Fibroblast of lung (primary cell): ENCODE data around the gene SRP72. TPM values are rescaled to one million over a fixed set of nuclear protein-coding genes. Genes with fewer than 3 reads are reported as not detected.

Experiments
- DNase-seq, 2 donors: peaks; one replicate each; pipeline versions ENCODE4 v3.0.0 to v3.0.0-alpha.2; 2010; ENCODE audit warnings: low read depth in 2 of 2
- H2AFZ ChIP-seq: 2 replicates; pipeline ENCODE4 v1.5.1; 2012; ENCODE audit warnings: low read length, control low read depth, inconsistent platforms
- H3K27ac ChIP-seq: 2 replicates; pipeline ENCODE4 v1.5.1; 2011; ENCODE audit warnings: low read length, control low read depth; ENCODE audit not compliant: insufficient read depth
- H3K27me3 ChIP-seq: 2 replicates; pipeline ENCODE4 v1.5.1; 2011; ENCODE audit warnings: mild to moderate bottlenecking, low read length; ENCODE audit not compliant: control insufficient read depth, insufficient read depth
- H3K36me3 ChIP-seq: 2 replicates; pipeline ENCODE4 v1.5.1; 2011; ENCODE audit warnings: low read length; ENCODE audit not compliant: control insufficient read depth, insufficient read depth
- H3K4me1 ChIP-seq: 2 replicates; pipeline ENCODE4 v1.5.1; 2011; ENCODE audit warnings: low read length; ENCODE audit not compliant: control insufficient read depth, insufficient read depth; ENCODE audit errors: extremely low read depth
- H3K4me2 ChIP-seq: 2 replicates; pipeline ENCODE4 v1.5.1; 2011; ENCODE audit warnings: low read length, control low read depth; ENCODE audit not compliant: insufficient read depth; ENCODE audit errors: extremely low read depth
- H3K4me3 ChIP-seq, 4 experiments: fragments of 200-600 bp in 1 of 4; sonication (generic) in 1 of 4; replicated peaks in 1 of 4; 2 replicates each; pipeline ENCODE4 v1.5.1; 2011 to 2016; ENCODE audit warnings: low read length in 4 of 4, low read depth in 3 of 4, mild to moderate bottlenecking in 3 of 4, control low read depth in 2 of 4, inconsistent platforms in 1 of 4, mixed read lengths in 1 of 4; ENCODE audit not compliant: insufficient read depth in 1 of 4; ENCODE audit errors: control extremely low read depth in 1 of 4
- H3K79me2 ChIP-seq: 2 replicates; pipeline ENCODE4 v1.5.1; 2012; ENCODE audit warnings: mild to moderate bottlenecking, low read length, inconsistent platforms; ENCODE audit not compliant: control insufficient read depth, insufficient read depth
- H3K9ac ChIP-seq: 2 replicates; pipeline ENCODE4 v1.5.1; 2011; ENCODE audit warnings: mild to moderate bottlenecking, low read length, control low read depth; ENCODE audit not compliant: insufficient read depth
- H3K9me3 ChIP-seq: 2 replicates; pipeline ENCODE4 v1.5.1; 2012; ENCODE audit warnings: low read depth, low read length; ENCODE audit not compliant: control insufficient read depth, insufficient read depth
- H4K20me1 ChIP-seq: 2 replicates; pipeline ENCODE4 v1.5.1; 2011; ENCODE audit warnings: low read length; ENCODE audit not compliant: control insufficient read depth, insufficient read depth; ENCODE audit errors: extremely low read depth
- EZH2 ChIP-seq: IDR thresholded peaks from 2 replicates; pipeline ENCODE4 v1.5.1; 2012; ENCODE audit warnings: low read length, control low read depth, mild to moderate bottlenecking; ENCODE audit errors: missing control alignments
- polyA plus RNA-seq, 2 donors: library from polyadenylated mRNA; depleted of rRNA in 1 of 2; stranded (reverse) in 1 of 2; unstranded in 1 of 2; fragments of >200 nt; gene quantifications; 2 replicates each; pipeline ENCODE4 v1.2.1, GENCODE V29; 2011 to 2012; ENCODE audit warnings: missing spikeins in 1 of 2
- total RNA-seq: library from RNA; depleted of rRNA; stranded (reverse); fragments of >200 nt; gene quantifications from 2 replicates; pipeline ENCODE4 v1.2.1, GENCODE V29; 2014
- TF ChIP-seq, protein P1 (sequence below), 2 donors: IDR thresholded peaks in 1 of 2; conservative IDR thresholded peaks in 1 of 2; 1 replicate in 1 of 2; 2 replicates in 1 of 2; pipeline ENCODE4 v1.5.1; 2011 to 2012; ENCODE audit warnings: low read length in 2 of 2, control low read depth in 1 of 2, inconsistent platforms in 1 of 2, low read depth in 1 of 2, mild to moderate bottlenecking in 1 of 2

SRP72 gene
- total and polyA plus RNA-seq, 2 donors (not counting 1 experiment from before 2014, with no cell fraction given): 72.3 to 181 TPM

- Histone ChIP-seq H3K36me3 (peaks cover 4% of the 10 kb centered on the region), H2AFZ (no peak overlapping the region), H3K9ac (no peak overlapping the region), H3K27me3 (no peaks in the 10 kb centered on the region), H3K9me3 (no peaks in the 10 kb centered on the region), H3K27ac (no peak overlapping the region), H3K4me3 (no peak overlapping the region), H3K79me2 (no peaks in the 10 kb centered on the region), H4K20me1 (no peaks in the 10 kb centered on the region), H3K4me2 (no peak overlapping the region), H3K4me1 (no peaks in the 10 kb centered on the region)
- TF ChIP-seq, protein P1, sequence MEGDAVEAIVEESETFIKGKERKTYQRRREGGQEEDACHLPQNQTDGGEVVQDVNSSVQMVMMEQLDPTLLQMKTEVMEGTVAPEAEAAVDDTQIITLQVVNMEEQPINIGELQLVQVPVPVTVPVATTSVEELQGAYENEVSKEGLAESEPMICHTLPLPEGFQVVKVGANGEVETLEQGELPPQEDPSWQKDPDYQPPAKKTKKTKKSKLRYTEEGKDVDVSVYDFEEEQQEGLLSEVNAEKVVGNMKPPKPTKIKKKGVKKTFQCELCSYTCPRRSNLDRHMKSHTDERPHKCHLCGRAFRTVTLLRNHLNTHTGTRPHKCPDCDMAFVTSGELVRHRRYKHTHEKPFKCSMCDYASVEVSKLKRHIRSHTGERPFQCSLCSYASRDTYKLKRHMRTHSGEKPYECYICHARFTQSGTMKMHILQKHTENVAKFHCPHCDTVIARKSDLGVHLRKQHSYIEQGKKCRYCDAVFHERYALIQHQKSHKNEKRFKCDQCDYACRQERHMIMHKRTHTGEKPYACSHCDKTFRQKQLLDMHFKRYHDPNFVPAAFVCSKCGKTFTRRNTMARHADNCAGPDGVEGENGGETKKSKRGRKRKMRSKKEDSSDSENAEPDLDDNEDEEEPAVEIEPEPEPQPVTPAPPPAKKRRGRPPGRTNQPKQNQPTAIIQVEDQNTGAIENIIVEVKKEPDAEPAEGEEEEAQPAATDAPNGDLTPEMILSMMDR (conservative IDR thresholded peaks at IDR 0.05 in 1 of 2, IDR thresholded peaks at IDR 0.05 in 1 of 2; ENCODE audit: low read depth in 1 of 2, low read length in 2 of 2): no peak
- no peak for TF ChIP-seq EZH2
- no peak for DNase-seq
Measured at GRCh38 chr4:56477192-56477702, 9.8 kb downstream of the SRP72 start.

- H2AFZ ChIP-seq: no peak overlapping the region
- H3K9me3 ChIP-seq: no peaks in the 10 kb centered on the region
- no peaks in the 10 kb centered on the region for H3K79me2 ChIP-seq
- H3K36me3 ChIP-seq: peaks cover 4% of the 10 kb centered on the region
- H3K9ac ChIP-seq: no peak overlapping the region
- DNase-seq: no peak
- TF ChIP-seq, protein P1 (conservative IDR thresholded peaks at IDR 0.05 in 1 of 2, IDR thresholded peaks at IDR 0.05 in 1 of 2; ENCODE audit: low read depth in 1 of 2, low read length in 2 of 2): no peak
- no peak for TF ChIP-seq EZH2
- no peak overlapping the region for H3K4me3 ChIP-seq
- H4K20me1 ChIP-seq: no peaks in the 10 kb centered on the region
- H3K27ac ChIP-seq: no peak overlapping the region
- H3K4me2 ChIP-seq: no peak overlapping the region
- H3K27me3 ChIP-seq: no peaks in the 10 kb centered on the region
- H3K4me1 ChIP-seq: no peaks in the 10 kb centered on the region
Measured at GRCh38 chr4:56480691-56481090, 13.3 kb downstream of the SRP72 start.

DNA sequence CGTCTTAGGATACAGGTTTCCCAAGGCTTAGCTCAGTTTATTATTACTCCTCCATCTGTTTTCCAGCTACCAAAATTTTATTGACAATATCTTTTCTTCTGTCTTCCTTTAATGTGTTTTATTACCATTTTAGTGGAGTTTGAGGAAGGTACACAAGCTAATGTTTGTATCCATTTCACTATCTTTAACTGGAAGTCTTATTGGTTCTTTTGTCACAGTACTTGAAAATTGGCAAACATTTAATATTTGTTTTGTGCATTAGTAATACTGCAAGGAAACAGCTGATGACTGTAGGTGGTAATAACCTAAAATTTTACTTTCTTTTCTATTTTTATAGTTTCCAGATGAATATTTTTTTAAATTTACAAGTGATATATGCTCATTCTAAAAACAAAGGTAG is 28.8 kb downstream of the SRP72 start:
- H4K20me1 ChIP-seq: no peaks in the 10 kb centered on the region
- H3K9ac ChIP-seq: no peak overlapping the region
- H2AFZ ChIP-seq: no peak overlapping the region
- H3K9me3 ChIP-seq: no peaks in the 10 kb centered on the region
- peaks cover 3% of the 10 kb centered on the region for H3K36me3 ChIP-seq
- TF ChIP-seq, protein P1 (conservative IDR thresholded peaks at IDR 0.05 in 1 of 2, IDR thresholded peaks at IDR 0.05 in 1 of 2; ENCODE audit: low read depth in 1 of 2, low read length in 2 of 2): no peak
- no peak for TF ChIP-seq EZH2
- no peak for DNase-seq
- no peak overlapping the region for H3K4me3 ChIP-seq
- H3K4me1 ChIP-seq: no peaks in the 10 kb centered on the region
- no peak overlapping the region for H3K4me2 ChIP-seq
- no peak overlapping the region for H3K27ac ChIP-seq
- no peaks in the 10 kb centered on the region for H3K79me2 ChIP-seq
- no peaks in the 10 kb centered on the region for H3K27me3 ChIP-seq
